Skeletal muscle tissue (tissue), 4 donors: Measurements from ENCODE around the gene CNTNAP3B. TPM values are rescaled to one million over a fixed set of nuclear protein-coding genes. Genes with fewer than 3 reads are reported as not detected.
"Not testable (repeated sequence)": the region's sequence is repeated elsewhere in the genome, so short reads cannot be mapped to it uniquely, and the experiment has no call there.

Source experiments
- H3K27ac ChIP-seq: one replicate; pipeline ENCODE4 v1.7.0; 2013; ENCODE audit warnings: mild to moderate bottlenecking, low read depth, low read length, inconsistent platforms
- H3K27me3 ChIP-seq, 3 donors: one replicate each; pipeline ENCODE4 v1.7.0; 2013; ENCODE audit warnings: low read length in 3 of 3; ENCODE audit not compliant: control insufficient read depth in 3 of 3, insufficient read depth in 3 of 3
- H3K36me3 ChIP-seq, 3 donors: one replicate each; pipeline ENCODE4 v1.7.0; 2013; ENCODE audit warnings: low read length in 3 of 3; ENCODE audit not compliant: control insufficient read depth in 3 of 3, insufficient read depth in 3 of 3
- H3K4me1 ChIP-seq, 3 donors: one replicate each; pipeline ENCODE4 v1.7.0; 2013; ENCODE audit warnings: low read length in 3 of 3, mild to moderate bottlenecking in 3 of 3; ENCODE audit not compliant: control insufficient read depth in 3 of 3, insufficient read depth in 3 of 3
- H3K4me3 ChIP-seq, 3 donors: one replicate each; pipeline ENCODE4 v1.7.0; 2013; ENCODE audit warnings: low read length in 3 of 3
- H3K9ac ChIP-seq, 3 donors: one replicate each; pipeline ENCODE4 v1.7.0; 2013; ENCODE audit warnings: low read length in 3 of 3, mild to moderate bottlenecking in 3 of 3, moderate library complexity in 2 of 3, low read depth in 1 of 3
- H3K9me3 ChIP-seq, 3 donors: one replicate each; pipeline ENCODE4 v1.7.0; 2013; ENCODE audit warnings: low read length in 3 of 3; ENCODE audit not compliant: control insufficient read depth in 3 of 3
- total RNA-seq: library from RNA; depleted of rRNA; stranded (reverse); fragments of >200 nt; gene quantifications from one replicate; pipeline ENCODE4 v1.2.3, GENCODE V29; 2014
- donor health status: Osteomylitis.

CNTNAP3B gene
- total RNA-seq, 1 donor from 2014 or later = 14.6 TPM

DNA sequence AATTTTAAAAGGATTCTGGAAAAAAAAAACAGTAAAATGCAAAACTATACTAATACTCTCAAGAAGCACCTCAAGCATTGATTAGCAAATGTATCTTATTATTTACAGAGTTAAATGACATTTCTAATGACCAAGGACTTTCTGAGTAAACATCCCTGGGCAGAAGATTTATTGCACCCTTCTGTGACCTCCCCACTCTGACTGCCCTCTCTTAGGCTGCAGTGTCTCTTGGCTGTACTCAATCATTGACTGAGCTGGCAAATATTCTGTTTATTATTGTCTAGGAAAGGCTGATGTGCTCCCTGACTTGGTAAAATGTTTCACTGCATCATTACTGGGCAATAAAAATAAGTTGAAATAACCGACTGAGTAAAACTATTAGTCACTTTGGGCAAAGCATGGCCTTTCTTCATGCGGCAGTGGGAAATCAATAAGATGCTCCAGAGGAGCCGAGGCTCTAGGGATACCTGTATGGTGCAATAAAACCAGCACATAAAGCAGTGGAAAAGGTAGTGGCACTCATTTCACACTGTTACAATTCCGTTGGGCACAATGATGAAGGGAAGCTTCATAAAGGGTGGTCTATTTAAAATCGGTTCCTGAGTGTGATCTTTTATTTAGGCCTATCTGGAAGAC is 151.1 kb downstream of the CNTNAP3B start:
- not testable (repeated sequence) for H3K9ac ChIP-seq, H3K4me1 ChIP-seq, H3K4me3 ChIP-seq, H3K27me3 ChIP-seq, H3K27ac ChIP-seq, H3K9me3 ChIP-seq, H3K36me3 ChIP-seq

DNA sequence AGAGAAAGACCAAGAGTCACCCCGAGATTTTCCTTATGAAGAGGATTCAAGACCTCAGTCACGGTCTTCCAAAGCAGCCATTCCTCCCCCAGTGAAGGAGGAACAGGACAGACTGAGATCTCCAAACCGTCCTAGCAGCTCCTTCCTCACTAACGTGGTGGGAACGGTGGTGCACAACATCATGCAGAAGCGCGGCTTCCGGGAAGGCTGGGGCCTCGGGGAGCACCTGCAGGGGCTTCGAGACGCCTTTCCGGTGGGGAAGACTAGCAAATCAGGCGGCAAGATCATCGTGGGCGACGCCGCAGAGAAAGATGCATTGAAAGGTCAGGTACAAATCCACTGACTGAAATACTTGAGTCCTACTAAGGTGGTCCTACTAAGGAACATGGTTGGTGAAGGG is 154.3 kb downstream of the CNTNAP3B start:
- H3K27me3 ChIP-seq, H3K4me1 ChIP-seq, H3K9me3 ChIP-seq, H3K4me3 ChIP-seq, H3K27ac ChIP-seq, H3K9ac ChIP-seq, H3K36me3 ChIP-seq: not testable (repeated sequence)

DNA sequence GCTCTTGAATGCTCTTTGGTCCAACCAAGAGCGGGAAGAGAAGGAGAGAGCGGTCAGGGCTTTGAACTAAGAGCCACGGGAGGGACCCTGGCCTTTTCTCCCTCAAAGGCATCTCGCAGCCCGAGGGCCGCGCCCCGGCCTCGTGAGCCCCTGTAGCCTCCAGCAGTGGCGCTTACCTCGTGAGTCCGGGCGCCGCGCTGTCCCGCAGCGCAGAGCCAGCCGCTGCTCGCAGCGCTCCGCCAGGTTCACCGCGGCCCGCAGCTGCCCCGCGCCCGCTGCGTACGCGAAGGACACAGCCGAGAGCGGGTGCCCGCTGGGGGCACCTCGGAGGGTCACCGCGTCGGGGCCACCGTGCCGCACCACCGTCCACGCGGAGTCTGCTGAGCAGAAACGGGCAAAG is 176.2 kb downstream of the CNTNAP3B start:
- H3K36me3 ChIP-seq = not testable (repeated sequence)

DNA sequence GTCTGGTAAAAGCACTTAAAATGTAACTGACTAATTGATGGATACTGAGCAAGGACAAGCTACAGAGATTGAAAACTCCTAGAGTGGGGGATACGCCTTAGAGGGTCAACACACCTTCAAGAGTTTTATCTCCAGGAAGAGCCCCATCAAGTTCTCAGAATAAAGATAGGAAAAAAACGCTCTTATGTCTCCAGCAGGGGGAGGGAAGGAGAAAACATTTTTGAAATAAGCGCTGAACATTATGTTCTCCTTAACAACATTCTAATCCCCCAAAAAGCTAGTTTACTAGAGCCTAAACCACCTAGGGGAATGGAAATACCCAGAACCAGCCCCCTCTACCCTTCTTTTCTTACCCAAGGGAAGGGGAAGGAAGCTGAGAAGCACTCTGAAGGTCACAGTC is 187.5 kb downstream of the CNTNAP3B start:
- not testable (repeated sequence) for H3K27ac ChIP-seq, H3K4me1 ChIP-seq, H3K9ac ChIP-seq, H3K9me3 ChIP-seq, H3K4me3 ChIP-seq, H3K27me3 ChIP-seq, H3K36me3 ChIP-seq

More for the DNA sequence above, 176.2 kb downstream of the CNTNAP3B start:
- H3K9me3 ChIP-seq, H3K27ac ChIP-seq, H3K4me3 ChIP-seq, H3K9ac ChIP-seq, H3K4me1 ChIP-seq, H3K27me3 ChIP-seq: not testable (repeated sequence)

DNA sequence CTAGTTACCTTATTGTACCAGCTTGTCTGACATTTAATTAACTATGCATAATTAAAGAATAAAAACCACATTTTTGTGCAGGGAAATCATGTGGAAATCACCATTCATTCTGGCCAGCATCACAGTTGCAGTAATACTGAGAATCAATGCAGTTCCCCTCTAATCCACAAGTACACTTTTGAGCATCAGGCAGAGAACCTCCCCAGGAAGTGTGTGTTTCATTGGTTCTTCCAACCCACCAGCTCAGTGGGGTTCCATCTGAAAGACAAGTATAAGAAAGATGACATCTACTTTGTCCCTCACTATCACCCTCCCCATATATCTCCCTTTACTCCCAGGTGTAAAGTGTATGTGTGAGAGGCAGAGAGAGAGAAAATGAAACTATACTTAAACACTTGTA is 191.1 kb downstream of the CNTNAP3B start:
- not testable (repeated sequence) for H3K9me3 ChIP-seq, H3K9ac ChIP-seq, H3K27ac ChIP-seq, H3K4me1 ChIP-seq, H3K27me3 ChIP-seq, H3K4me3 ChIP-seq, H3K36me3 ChIP-seq

DNA sequence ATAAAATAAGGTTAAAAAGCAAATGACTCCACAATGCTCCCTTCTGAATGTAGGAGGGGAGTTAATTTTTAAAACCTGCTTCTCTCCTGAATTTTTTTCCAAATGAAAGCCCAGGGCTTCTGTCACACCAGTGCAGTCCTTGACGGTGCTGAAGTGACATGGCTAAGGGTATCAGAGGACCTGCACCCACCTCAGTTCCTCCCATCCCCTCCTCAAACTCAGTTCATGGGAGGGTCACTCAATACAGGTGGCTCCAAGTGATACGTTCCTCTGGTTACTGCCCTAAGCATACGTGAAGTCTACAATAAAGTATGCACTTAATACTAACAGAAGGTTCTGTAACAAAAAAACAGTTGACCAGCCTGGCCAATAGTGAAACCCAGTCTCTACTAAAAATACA is 193.5 kb downstream of the CNTNAP3B start:
- not testable (repeated sequence) for H3K9ac ChIP-seq, H3K4me1 ChIP-seq, H3K27me3 ChIP-seq, H3K27ac ChIP-seq, H3K36me3 ChIP-seq, H3K9me3 ChIP-seq, H3K4me3 ChIP-seq

DNA sequence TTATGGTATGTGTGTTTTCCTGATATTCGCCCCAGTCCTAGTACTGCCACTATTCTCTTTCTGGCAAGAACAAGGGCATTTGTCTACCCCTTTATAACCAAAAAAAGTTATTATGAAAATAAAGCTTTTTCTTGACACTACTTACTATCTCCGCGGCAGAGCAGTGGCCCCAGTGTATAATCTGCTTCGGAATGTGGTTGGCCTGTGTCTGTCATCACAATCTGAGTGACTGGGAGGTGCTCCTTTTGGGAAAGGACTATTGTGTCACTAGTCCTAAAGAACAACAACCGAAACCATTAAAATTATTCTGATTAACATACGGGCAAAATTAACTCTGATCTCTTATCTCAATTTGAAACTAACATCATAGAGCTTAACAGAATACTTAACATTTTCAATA is 200.1 kb downstream of the CNTNAP3B start:
- not testable (repeated sequence) for H3K27me3 ChIP-seq

DNA sequence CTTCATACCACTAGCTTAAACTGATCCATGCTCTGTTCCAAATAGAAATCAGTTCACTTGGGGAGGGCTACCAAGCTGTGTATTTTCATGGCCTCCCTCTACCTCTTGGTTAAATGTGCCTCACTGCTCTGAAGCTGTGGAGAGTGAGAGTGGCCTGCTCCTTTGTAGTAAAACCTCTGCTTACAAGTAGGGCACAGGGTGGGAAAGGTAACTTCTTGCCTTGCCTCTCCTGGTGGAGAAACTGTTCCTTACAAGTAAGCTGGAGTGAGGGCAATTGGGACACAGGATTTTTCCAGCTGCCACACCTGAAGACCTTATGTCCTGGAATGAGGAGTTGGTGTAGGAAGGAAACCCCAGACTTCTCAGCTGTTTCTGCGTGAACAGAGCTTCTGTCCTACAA is 211.9 kb downstream of the CNTNAP3B start:
- not testable (repeated sequence) for H3K4me3 ChIP-seq, H3K9me3 ChIP-seq, H3K27me3 ChIP-seq, H3K4me1 ChIP-seq, H3K9ac ChIP-seq, H3K27ac ChIP-seq, H3K36me3 ChIP-seq

More for the DNA sequence above, 200.1 kb downstream of the CNTNAP3B start:
- not testable (repeated sequence) for H3K27ac ChIP-seq, H3K4me3 ChIP-seq, H3K4me1 ChIP-seq, H3K9ac ChIP-seq, H3K36me3 ChIP-seq, H3K9me3 ChIP-seq

DNA sequence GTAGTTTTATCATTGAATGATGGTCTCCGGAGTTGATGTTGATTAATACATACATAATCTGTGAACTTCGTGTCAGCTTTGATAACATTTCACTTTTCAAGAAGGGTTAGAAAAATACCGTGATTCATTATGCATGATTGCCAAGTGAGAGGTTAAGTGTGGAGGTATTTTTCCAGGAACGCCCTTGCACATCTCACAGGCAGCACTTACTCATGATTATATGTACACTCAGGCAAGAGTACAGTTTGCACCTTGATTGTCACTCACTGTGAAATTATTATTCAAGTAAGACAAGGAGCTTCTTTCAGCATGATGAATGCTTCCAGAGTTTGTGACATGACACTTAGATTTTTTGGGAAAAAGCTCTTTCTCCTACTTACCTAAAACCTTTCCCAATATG is 223.7 kb downstream of the CNTNAP3B start:
- H3K4me3 ChIP-seq, H3K36me3 ChIP-seq, H3K27ac ChIP-seq, H3K9ac ChIP-seq, H3K4me1 ChIP-seq, H3K9me3 ChIP-seq, H3K27me3 ChIP-seq: not testable (repeated sequence)

DNA sequence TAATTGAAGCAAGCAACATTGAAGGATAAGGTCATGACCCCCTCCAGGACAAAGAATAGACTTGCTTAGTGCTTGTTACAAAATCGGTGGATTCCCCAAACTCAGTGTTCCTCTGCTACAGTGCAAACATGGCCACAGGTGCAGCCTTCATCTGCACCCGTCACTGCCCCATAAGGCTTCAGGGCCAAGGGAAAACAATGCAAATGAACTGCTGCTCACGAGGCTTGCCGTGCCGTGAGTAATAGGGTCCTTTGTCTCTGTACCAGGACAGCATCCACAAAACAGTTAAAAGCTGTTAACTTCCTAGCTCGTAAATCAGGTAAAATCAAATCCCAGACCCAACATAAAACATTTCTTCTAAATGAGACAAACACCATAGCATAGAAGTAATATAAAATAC is 226.5 kb downstream of the CNTNAP3B start:
- not testable (repeated sequence) for H3K27ac ChIP-seq, H3K9ac ChIP-seq, H3K36me3 ChIP-seq, H3K27me3 ChIP-seq, H3K9me3 ChIP-seq, H3K4me3 ChIP-seq, H3K4me1 ChIP-seq
